Kidney epithelial cell (primary cell): ENCODE results near the gene EARS2. TPM values are rescaled to one million over a fixed set of nuclear protein-coding genes. Genes with fewer than 3 reads are reported as not detected.

Experiments used
- DNase-seq: peaks from one replicate; pipeline ENCODE4 v3.0.0-alpha.2; 2010; ENCODE audit warnings: low read depth
- H3K27me3 ChIP-seq: 2 replicates; pipeline ENCODE4 v1.6.0; 2011; ENCODE audit warnings: low read length; ENCODE audit not compliant: control insufficient read depth, insufficient read depth
- H3K36me3 ChIP-seq: 2 replicates; pipeline ENCODE4 v1.5.1; 2011; ENCODE audit warnings: low read length; ENCODE audit not compliant: control insufficient read depth, insufficient read depth
- H3K4me3 ChIP-seq: 2 replicates; pipeline ENCODE4 v1.5.1; 2011; ENCODE audit warnings: low read depth, mild to moderate bottlenecking, control low read depth, low read length
- CTCF ChIP-seq: IDR thresholded peaks from 2 replicates; pipeline ENCODE4 v1.5.1; 2011; ENCODE audit warnings: mild to moderate bottlenecking, moderate library complexity, low read length, control low read depth, inconsistent platforms; ENCODE audit not compliant: insufficient read depth, poor library complexity, severe bottlenecking
- total RNA-seq: library from RNA; depleted of rRNA; stranded (reverse); fragments of >200 nt; gene quantifications from 2 replicates; pipeline ENCODE4 v1.2.3, GENCODE V29; 2015

The EARS2 gene
- total RNA-seq, 1 donor from 2014 or later, result 22.3 TPM

GRCh38 chr16:23509782-23510163 lies 47.4 kb downstream of the EARS2 start:
- no peaks in the 10 kb centered on the region for H3K27me3 ChIP-seq
- no peaks in the 10 kb centered on the region for H3K36me3 ChIP-seq
- peak overlapping the region; percentile 73 for H3K4me3 ChIP-seq
- DNase-seq, result no peak
- no peak for TF ChIP-seq CTCF

GRCh38 chr16:23509441-23509754 lies 47.8 kb downstream of the EARS2 start:
- no peak for DNase-seq
- no peaks in the 10 kb centered on the region for H3K36me3 ChIP-seq
- peak overlapping the region; percentile 73 for H3K4me3 ChIP-seq
- no peaks in the 10 kb centered on the region for H3K27me3 ChIP-seq
- no peak for TF ChIP-seq CTCF

- DNase-seq, result no peak
- H3K4me3 ChIP-seq, result peak overlapping the region; percentile 73
- no peaks in the 10 kb centered on the region for H3K27me3 ChIP-seq
- H3K36me3 ChIP-seq, result no peaks in the 10 kb centered on the region
- TF ChIP-seq CTCF, result no peak
Observed at GRCh38 chr16:23508589-23509440, 48.3 kb downstream of the EARS2 start.

GRCh38 chr16:23506606-23506994 lies 50.5 kb downstream of the EARS2 start:
- no peaks in the 10 kb centered on the region for H3K36me3 ChIP-seq
- H3K4me3 ChIP-seq, result no peak overlapping the region
- no peak for DNase-seq
- H3K27me3 ChIP-seq, result no peaks in the 10 kb centered on the region
- no peak for TF ChIP-seq CTCF

GRCh38 chr16:23505671-23506605 lies 51.2 kb downstream of the EARS2 start:
- no peaks in the 10 kb centered on the region for H3K36me3 ChIP-seq
- DNase-seq, result no peak
- peak; percentile 7 for TF ChIP-seq CTCF
- H3K27me3 ChIP-seq, result no peaks in the 10 kb centered on the region
- H3K4me3 ChIP-seq, result no peak overlapping the region
